SK-N-SH (cell line): ENCODE measurements around the gene NAALADL2. TPM values are rescaled to one million over a fixed set of nuclear protein-coding genes. Genes with fewer than 3 reads are reported as not detected.

Source experiments
- CTCF ChIA-PET: fragments of 300-600, 350-600 bp; formaldehyde crosslinking; extraction: SDS; loops from one replicate; lab custom pipeline; 2021; lab: Yijun Ruan, JAX
- POLR2A ChIA-PET: fragments of 350-600 bp; sonication (Branson Sonifier 250); formaldehyde crosslinking; extraction: SDS; loops from one replicate; lab custom pipeline; 2020; ENCODE audit warnings: antibody characterized with exemption, inconsistent platforms; lab: Yijun Ruan, JAX
- DNase-seq: peaks from one replicate; pipeline ENCODE4 v3.0.0; 2012
- H2AFZ ChIP-seq: fragments of 200-600 bp; sonication (generic); 2 replicates; pipeline ENCODE4 v1.8.1; 2016; ENCODE audit warnings: antibody characterized with exemption, mild to moderate bottlenecking, low read depth
- H3F3A ChIP-seq: fragments of 200-600 bp; sonication (generic); replicated peaks from 2 replicates; pipeline ENCODE3; 2016; ENCODE audit warnings: antibody characterized with exemption, mild to moderate bottlenecking; ENCODE audit not compliant: insufficient read depth
- H3K27ac ChIP-seq, 2 experiments: fragments of 200-500 bp in 1 of 2; fragments of 200-600 bp in 1 of 2; sonication (Bioruptor generic) in 1 of 2; sonication (generic), shearing (Covaris generic) in 1 of 2; 2 replicates each; pipeline versions ENCODE4 v1.5.1 to v1.6.1; 2014 to 2016; ENCODE audit warnings: low read depth in 2 of 2, inconsistent platforms in 1 of 2, low read length in 1 of 2, mild to moderate bottlenecking in 1 of 2, mixed read lengths in 1 of 2
- H3K27me3 ChIP-seq: fragments of 200-600 bp; sonication (generic), shearing (Covaris generic); 2 replicates; pipeline ENCODE4 v1.6.1; 2016; ENCODE audit warnings: mixed run types; ENCODE audit not compliant: insufficient read depth
- H3K36me3 ChIP-seq, 2 experiments: fragments of 200-500 bp in 1 of 2; fragments of 200-600 bp in 1 of 2; sonication (Bioruptor generic) in 1 of 2; sonication (generic) in 1 of 2; replicated peaks in 1 of 2; 2 replicates each; pipeline versions ENCODE3 to v1.5.1; 2014 to 2016; ENCODE audit warnings: low read length in 1 of 2, mild to moderate bottlenecking in 1 of 2; ENCODE audit not compliant: insufficient read depth in 2 of 2, control insufficient read depth in 1 of 2
- H3K4me1 ChIP-seq, 2 experiments: fragments of 200-500 bp in 1 of 2; fragments of 200-600 bp in 1 of 2; sonication (Bioruptor generic) in 1 of 2; sonication (generic), shearing (Covaris generic) in 1 of 2; 2 replicates each; pipeline versions ENCODE4 v1.5.1 to v1.6.1; 2014 to 2016; ENCODE audit warnings: low read depth in 1 of 2, low read length in 1 of 2, mixed run types in 1 of 2; ENCODE audit not compliant: insufficient read depth in 2 of 2, control insufficient read depth in 1 of 2
- H3K4me2 ChIP-seq: fragments of 200-600 bp; sonication (generic), shearing (Covaris generic); 2 replicates; pipeline ENCODE4 v1.6.1; 2017; ENCODE audit warnings: mixed run types
- H3K4me3 ChIP-seq, 2 experiments: fragments of 200-500 bp in 1 of 2; fragments of 200-600 bp in 1 of 2; sonication (Bioruptor generic) in 1 of 2; sonication (generic), shearing (Covaris generic) in 1 of 2; 2 replicates each; pipeline versions ENCODE4 v1.5.1 to v1.8.1; 2014 to 2016; ENCODE audit warnings: low read depth in 2 of 2, inconsistent platforms in 1 of 2, low read length in 1 of 2, mild to moderate bottlenecking in 1 of 2, mixed read lengths in 1 of 2, moderate library complexity in 1 of 2
- H3K79me2 ChIP-seq: fragments of 200-600 bp; sonication (generic); 2 replicates; pipeline ENCODE4 v1.8.1; 2017; ENCODE audit warnings: mild to moderate bottlenecking; ENCODE audit not compliant: insufficient read depth
- H3K9ac ChIP-seq: fragments of 200-600 bp; sonication (generic); 2 replicates; pipeline ENCODE4 v1.6.1; 2017; ENCODE audit warnings: mixed run types
- H3K9me2 ChIP-seq: fragments of 200-600 bp; sonication (generic); 2 replicates; pipeline ENCODE4 v1.6.1; 2017; ENCODE audit warnings: mixed run types
- H3K9me3 ChIP-seq: fragments of 200-600 bp; sonication (generic); 2 replicates; pipeline ENCODE4 v1.6.1; 2017; ENCODE audit warnings: mixed run types, mild to moderate bottlenecking, moderate library complexity
- H4K20me1 ChIP-seq: fragments of 200-600 bp; sonication (generic); 2 replicates; pipeline ENCODE4 v1.6.1; 2017; ENCODE audit warnings: mild to moderate bottlenecking, mixed run types; ENCODE audit not compliant: insufficient read depth
- CHD2 ChIP-seq: fragments of 150-350 bp; IDR thresholded peaks from 2 replicates; pipeline ENCODE4 v1.6.1; 2018; ENCODE audit warnings: low read length; ENCODE audit not compliant: partially characterized antibody
- ELF1 ChIP-seq: IDR thresholded peaks from 2 replicates; pipeline ENCODE4 v1.4.0; 2012
- EP300 ChIP-seq, 2 experiments: IDR thresholded peaks; 2 replicates each; pipeline versions ENCODE4 v1.4.0 to v1.6.1; 2012; ENCODE audit warnings: borderline replicate concordance in 1 of 2, low read depth in 1 of 2, low read length in 1 of 2
- FOSL2 ChIP-seq: IDR thresholded peaks from 2 replicates; pipeline ENCODE4 v1.4.0; 2012; ENCODE audit warnings: low read depth, mild to moderate bottlenecking, moderate library complexity, borderline replicate concordance
- FOXM1 ChIP-seq: IDR thresholded peaks from 2 replicates; pipeline ENCODE4 v1.4.0; 2012; ENCODE audit warnings: low read depth, mild to moderate bottlenecking
- GABPA ChIP-seq: IDR thresholded peaks from 2 replicates; pipeline ENCODE4 v1.4.0; 2012; ENCODE audit warnings: low read depth, mild to moderate bottlenecking
- NRF1 ChIP-seq: IDR thresholded peaks from 2 replicates; pipeline ENCODE4 v1.6.1; 2012; ENCODE audit warnings: low read depth, mild to moderate bottlenecking, low read length
- RAD21 ChIP-seq: IDR thresholded peaks from 2 replicates; pipeline ENCODE4 v1.6.1; 2012; ENCODE audit warnings: mild to moderate bottlenecking, low read length
- RCOR1 ChIP-seq: fragments of 150-350 bp; IDR thresholded peaks from 2 replicates; pipeline ENCODE4 v1.6.1; 2017; ENCODE audit warnings: antibody characterized with exemption, low read length
- RFX5 ChIP-seq: IDR thresholded peaks from 2 replicates; pipeline ENCODE4 v1.6.1; 2012; ENCODE audit warnings: mild to moderate bottlenecking, improper control_type of control experiment, low read length
- RXRA ChIP-seq: IDR thresholded peaks from 2 replicates; pipeline ENCODE4 v1.4.0; 2012; ENCODE audit warnings: low read depth, mild to moderate bottlenecking, borderline replicate concordance
- SIN3A ChIP-seq: IDR thresholded peaks from 2 replicates; pipeline ENCODE4 v1.6.1; 2012; ENCODE audit warnings: low read depth, mild to moderate bottlenecking, low read length, moderate library complexity, borderline replicate concordance
- TAF1 ChIP-seq: IDR thresholded peaks from 2 replicates; pipeline ENCODE4 v1.6.1; 2012; ENCODE audit warnings: low read depth, mild to moderate bottlenecking, low read length, moderate library complexity, borderline replicate concordance
- TEAD4 ChIP-seq: IDR thresholded peaks from 2 replicates; pipeline ENCODE4 v1.4.0; 2012; ENCODE audit warnings: mild to moderate bottlenecking, borderline replicate concordance; ENCODE audit not compliant: insufficient read depth
- YY1 ChIP-seq: IDR thresholded peaks from 2 replicates; pipeline ENCODE4 v1.4.0; 2012; ENCODE audit warnings: low read depth, mild to moderate bottlenecking
- WGBS: methylation state at CpG from one replicate; pipeline ENCODE4 v1.1.6; 2017; ENCODE audit warnings: low lambda C conversion rate; 5-methylcytosine and 5-hydroxymethylcytosine counted together
- polyA plus RNA-seq, 3 experiments: library from polyadenylated mRNA; depleted of rRNA; stranded (reverse); fragments of >200 nt; gene quantifications; 2 replicates each; pipeline ENCODE4 v1.2.3, GENCODE V29; 2012
- TF ChIP-seq, protein P1 (sequence below): fragments of 150-350 bp; IDR thresholded peaks from 2 replicates; pipeline ENCODE4 v1.6.1; 2017; ENCODE audit warnings: antibody characterized with exemption, low read length, low read depth, borderline replicate concordance
- TF ChIP-seq, protein P2 (sequence below): IDR thresholded peaks from 2 replicates; pipeline ENCODE4 v1.6.1; 2012; ENCODE audit warnings: mild to moderate bottlenecking, low read depth, low read length, moderate library complexity
- TF ChIP-seq, protein P3 (sequence below): IDR thresholded peaks from 2 replicates; pipeline ENCODE4 v1.4.0; 2012; ENCODE audit warnings: low read depth
- TF ChIP-seq, protein P4 (sequence below): IDR thresholded peaks from 2 replicates; pipeline ENCODE4 v1.4.0; 2012; ENCODE audit warnings: low read depth, borderline replicate concordance

The NAALADL2 gene
- polyA plus RNA-seq, 1 of the 3 experiments (the other 2 are of a cell fraction), result 1.2 TPM

DNA sequence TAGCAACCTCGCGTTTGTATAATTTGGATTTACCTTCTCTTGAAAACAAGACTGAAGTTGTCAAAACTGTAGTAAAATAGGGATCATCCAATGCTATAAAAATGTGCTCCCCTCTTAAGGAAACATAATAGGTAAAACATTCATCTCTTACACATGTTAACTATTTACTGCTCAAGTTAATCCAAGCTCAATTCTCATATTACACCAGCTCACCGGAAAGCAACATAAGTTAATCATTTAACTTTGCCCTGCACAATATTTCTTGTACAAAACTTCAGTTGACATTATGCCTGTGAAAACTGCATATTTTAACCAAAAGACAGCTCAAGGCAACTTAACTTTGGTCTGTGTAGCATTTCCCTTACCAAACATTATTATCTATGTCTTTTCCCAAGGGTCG, 634.2 kb downstream of the NAALADL2 start:
- H3K27me3 ChIP-seq, result no peaks in the 10 kb centered on the region
- no peak overlapping the region for H3K27ac ChIP-seq
- H3K4me2 ChIP-seq, result no peak overlapping the region
- TF ChIP-seq, protein P1, sequence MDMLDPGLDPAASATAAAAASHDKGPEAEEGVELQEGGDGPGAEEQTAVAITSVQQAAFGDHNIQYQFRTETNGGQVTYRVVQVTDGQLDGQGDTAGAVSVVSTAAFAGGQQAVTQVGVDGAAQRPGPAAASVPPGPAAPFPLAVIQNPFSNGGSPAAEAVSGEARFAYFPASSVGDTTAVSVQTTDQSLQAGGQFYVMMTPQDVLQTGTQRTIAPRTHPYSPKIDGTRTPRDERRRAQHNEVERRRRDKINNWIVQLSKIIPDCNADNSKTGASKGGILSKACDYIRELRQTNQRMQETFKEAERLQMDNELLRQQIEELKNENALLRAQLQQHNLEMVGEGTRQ, result no peak
- TF ChIP-seq FOSL2 (no peak), GABPA (no peak), ELF1 (no peak), TEAD4 (no peak), RCOR1 (no peak), NRF1 (no peak), RAD21 (no peak), FOXM1 (no peak)
- TF ChIP-seq, protein P2, sequence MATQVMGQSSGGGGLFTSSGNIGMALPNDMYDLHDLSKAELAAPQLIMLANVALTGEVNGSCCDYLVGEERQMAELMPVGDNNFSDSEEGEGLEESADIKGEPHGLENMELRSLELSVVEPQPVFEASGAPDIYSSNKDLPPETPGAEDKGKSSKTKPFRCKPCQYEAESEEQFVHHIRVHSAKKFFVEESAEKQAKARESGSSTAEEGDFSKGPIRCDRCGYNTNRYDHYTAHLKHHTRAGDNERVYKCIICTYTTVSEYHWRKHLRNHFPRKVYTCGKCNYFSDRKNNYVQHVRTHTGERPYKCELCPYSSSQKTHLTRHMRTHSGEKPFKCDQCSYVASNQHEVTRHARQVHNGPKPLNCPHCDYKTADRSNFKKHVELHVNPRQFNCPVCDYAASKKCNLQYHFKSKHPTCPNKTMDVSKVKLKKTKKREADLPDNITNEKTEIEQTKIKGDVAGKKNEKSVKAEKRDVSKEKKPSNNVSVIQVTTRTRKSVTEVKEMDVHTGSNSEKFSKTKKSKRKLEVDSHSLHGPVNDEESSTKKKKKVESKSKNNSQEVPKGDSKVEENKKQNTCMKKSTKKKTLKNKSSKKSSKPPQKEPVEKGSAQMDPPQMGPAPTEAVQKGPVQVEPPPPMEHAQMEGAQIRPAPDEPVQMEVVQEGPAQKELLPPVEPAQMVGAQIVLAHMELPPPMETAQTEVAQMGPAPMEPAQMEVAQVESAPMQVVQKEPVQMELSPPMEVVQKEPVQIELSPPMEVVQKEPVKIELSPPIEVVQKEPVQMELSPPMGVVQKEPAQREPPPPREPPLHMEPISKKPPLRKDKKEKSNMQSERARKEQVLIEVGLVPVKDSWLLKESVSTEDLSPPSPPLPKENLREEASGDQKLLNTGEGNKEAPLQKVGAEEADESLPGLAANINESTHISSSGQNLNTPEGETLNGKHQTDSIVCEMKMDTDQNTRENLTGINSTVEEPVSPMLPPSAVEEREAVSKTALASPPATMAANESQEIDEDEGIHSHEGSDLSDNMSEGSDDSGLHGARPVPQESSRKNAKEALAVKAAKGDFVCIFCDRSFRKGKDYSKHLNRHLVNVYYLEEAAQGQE, result no peak
- TF ChIP-seq, protein P3, sequence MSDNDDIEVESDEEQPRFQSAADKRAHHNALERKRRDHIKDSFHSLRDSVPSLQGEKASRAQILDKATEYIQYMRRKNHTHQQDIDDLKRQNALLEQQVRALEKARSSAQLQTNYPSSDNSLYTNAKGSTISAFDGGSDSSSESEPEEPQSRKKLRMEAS, result no peak
- CTCF ChIA-PET, result no interaction called here
- no peak overlapping the region for H3K9ac ChIP-seq
- no peaks in the 10 kb centered on the region; a peak in 1 of 4 replicates for H3K4me1 ChIP-seq
- no peak overlapping the region for H3K4me3 ChIP-seq
- no peaks in the 10 kb centered on the region for H3K9me3 ChIP-seq
- H4K20me1 ChIP-seq, result no peaks in the 10 kb centered on the region
- POLR2A ChIA-PET, result no interaction called here
- no peaks in the 10 kb centered on the region for H3F3A ChIP-seq
- 75% methylated on average over 4 of the region's 4 CpGs for WGBS
- H3K9me2 ChIP-seq, result no peaks in the 10 kb centered on the region; the same call in 1 of the 2 replicates
- DNase-seq, result no peak
- H3K36me3 ChIP-seq, result no peaks in the 10 kb centered on the region
- no peak overlapping the region for H2AFZ ChIP-seq
- H3K79me2 ChIP-seq, result no peaks in the 10 kb centered on the region

DNA sequence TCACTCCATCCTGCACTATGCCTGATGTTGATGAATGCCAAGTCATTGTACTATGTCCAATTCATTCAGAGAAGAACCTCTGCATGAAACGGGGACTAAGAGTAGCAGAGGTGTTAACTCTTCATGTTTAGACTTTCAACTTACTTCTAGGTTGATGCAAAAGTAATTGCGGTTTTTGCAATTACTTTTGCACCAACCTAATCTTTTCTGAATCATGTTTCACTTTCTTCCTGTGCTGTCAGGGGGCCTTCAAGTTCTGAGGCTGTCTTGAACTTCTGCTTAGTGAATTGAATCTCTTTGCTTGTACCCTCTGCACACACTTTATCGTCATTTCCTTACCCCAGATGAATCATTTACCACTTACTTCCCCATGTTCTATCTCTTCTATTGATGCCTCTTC, 636.2 kb downstream of the NAALADL2 start:
- no peaks in the 10 kb centered on the region; a peak in 1 of 4 replicates for H3K4me1 ChIP-seq
- no peaks in the 10 kb centered on the region for H4K20me1 ChIP-seq
- WGBS, result 80% methylated on average over 3 of the region's 3 CpGs
- H3K27me3 ChIP-seq, result no peaks in the 10 kb centered on the region
- H3K9me2 ChIP-seq, result no peaks in the 10 kb centered on the region; the same call in 1 of the 2 replicates
- H3K27ac ChIP-seq, result no peak overlapping the region
- no peaks in the 10 kb centered on the region; the same call in 1 of the 2 replicates for H3K9me3 ChIP-seq
- no peaks in the 10 kb centered on the region for H3F3A ChIP-seq
- H3K9ac ChIP-seq, result no peak overlapping the region
- no peak overlapping the region for H2AFZ ChIP-seq
- POLR2A ChIA-PET, result no interaction called here
- H3K4me2 ChIP-seq, result no peak overlapping the region
- CTCF ChIA-PET, result no interaction called here
- no peaks in the 10 kb centered on the region for H3K79me2 ChIP-seq
- no peak for DNase-seq
- H3K36me3 ChIP-seq, result no peaks in the 10 kb centered on the region
- H3K4me3 ChIP-seq, result no peak overlapping the region
- TF ChIP-seq RCOR1 (no peak), TEAD4 (no peak), SIN3A (no peak), RAD21 (no peak), RFX5 (no peak), CHD2 (no peak), RXRA (no peak), NRF1 (no peak), FOSL2 (no peak), YY1 (no peak), TAF1 (no peak), EP300 (IDR thresholded peaks at IDR 0.05; ENCODE audit: borderline replicate concordance in 1 of 2, low read depth in 1 of 2, low read length in 1 of 2) (no peak)
- TF ChIP-seq, protein P1, result no peak
- TF ChIP-seq, protein P4, sequence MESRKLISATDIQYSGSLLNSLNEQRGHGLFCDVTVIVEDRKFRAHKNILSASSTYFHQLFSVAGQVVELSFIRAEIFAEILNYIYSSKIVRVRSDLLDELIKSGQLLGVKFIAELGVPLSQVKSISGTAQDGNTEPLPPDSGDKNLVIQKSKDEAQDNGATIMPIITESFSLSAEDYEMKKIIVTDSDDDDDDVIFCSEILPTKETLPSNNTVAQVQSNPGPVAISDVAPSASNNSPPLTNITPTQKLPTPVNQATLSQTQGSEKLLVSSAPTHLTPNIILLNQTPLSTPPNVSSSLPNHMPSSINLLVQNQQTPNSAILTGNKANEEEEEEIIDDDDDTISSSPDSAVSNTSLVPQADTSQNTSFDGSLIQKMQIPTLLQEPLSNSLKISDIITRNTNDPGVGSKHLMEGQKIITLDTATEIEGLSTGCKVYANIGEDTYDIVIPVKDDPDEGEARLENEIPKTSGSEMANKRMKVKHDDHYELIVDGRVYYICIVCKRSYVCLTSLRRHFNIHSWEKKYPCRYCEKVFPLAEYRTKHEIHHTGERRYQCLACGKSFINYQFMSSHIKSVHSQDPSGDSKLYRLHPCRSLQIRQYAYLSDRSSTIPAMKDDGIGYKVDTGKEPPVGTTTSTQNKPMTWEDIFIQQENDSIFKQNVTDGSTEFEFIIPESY, result no peak
- TF ChIP-seq, protein P3, result no peak
